SJCRH30 (cell line): Measurements from ENCODE around the gene RITA1. TPM values are rescaled to one million over a fixed set of nuclear protein-coding genes. Genes with fewer than 3 reads are reported as not detected.

Experiments used
- DNase-seq, 2 experiments: peaks; one replicate each; pipeline ENCODE4 v3.0.0-alpha.2; 2015 to 2020
- H3K27ac ChIP-seq: fragments of 250-450 bp; sonication (Bioruptor Pico); 2 replicates; pipeline ENCODE4 v1.5.1; 2020; ENCODE audit warnings: mild to moderate bottlenecking, moderate library complexity
- H3K27me3 ChIP-seq: fragments of 250-450 bp; sonication (Bioruptor Pico); 2 replicates; pipeline ENCODE4 v1.5.1; 2020; ENCODE audit warnings: mild to moderate bottlenecking, moderate library complexity
- H3K36me3 ChIP-seq: fragments of 250-450 bp; sonication (Bioruptor Pico); 2 replicates; pipeline ENCODE4 v1.5.1; 2020; ENCODE audit warnings: mild to moderate bottlenecking, moderate library complexity
- H3K4me1 ChIP-seq: fragments of 250-450 bp; sonication (Bioruptor Pico); 2 replicates; pipeline ENCODE4 v1.5.1; 2020; ENCODE audit warnings: mild to moderate bottlenecking, moderate library complexity
- H3K4me3 ChIP-seq: fragments of 250-450 bp; sonication (Bioruptor Pico); 2 replicates; pipeline ENCODE4 v1.5.1; 2020; ENCODE audit warnings: mild to moderate bottlenecking, moderate library complexity
- H3K9me3 ChIP-seq: fragments of 250-450 bp; sonication (Bioruptor Pico); replicated peaks from 2 replicates; pipeline ENCODE4 v1.5.1; 2020; ENCODE audit warnings: mild to moderate bottlenecking, moderate library complexity
- total RNA-seq: library from RNA; depleted of rRNA; stranded (reverse); fragments of >200 nt; shearing (Covaris generic); gene quantifications from 2 replicates; pipeline ENCODE4 v1.2.3, GENCODE V29; 2014

The RITA1 gene
- total RNA-seq, 1 experiment from 2014 or later, result 22.0 TPM

DNA sequence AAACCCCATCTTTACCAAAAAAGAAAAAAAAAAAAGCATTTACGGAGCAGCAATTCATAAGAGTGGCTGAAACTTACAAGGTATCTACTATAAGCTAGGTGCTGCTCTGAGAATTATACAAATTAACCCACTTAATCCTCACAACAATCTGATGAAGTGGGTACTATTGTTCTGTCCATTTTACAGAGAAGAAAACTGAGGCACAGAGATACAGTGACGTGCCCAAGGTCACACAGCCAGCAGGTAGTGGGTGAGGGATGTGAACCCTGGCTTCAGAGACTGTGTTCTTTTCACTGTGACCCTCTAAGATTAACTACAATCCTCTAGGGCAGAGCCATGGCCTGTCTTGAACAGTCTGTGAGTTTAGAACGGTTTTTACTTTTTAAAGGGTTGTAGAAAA, 3.5 kb upstream of the RITA1 start:
- peaks cover under 1% of the 10 kb centered on the region; the same call in 1 of the 2 replicates for H3K4me1 ChIP-seq
- DNase-seq, result no peak
- peaks cover 29% of the 10 kb centered on the region for H3K36me3 ChIP-seq
- H3K27me3 ChIP-seq, result no peaks in the 10 kb centered on the region
- no peaks in the 10 kb centered on the region for H3K9me3 ChIP-seq
- H3K4me3 ChIP-seq, result no peak overlapping the region
- H3K27ac ChIP-seq, result no peak overlapping the region

DNA sequence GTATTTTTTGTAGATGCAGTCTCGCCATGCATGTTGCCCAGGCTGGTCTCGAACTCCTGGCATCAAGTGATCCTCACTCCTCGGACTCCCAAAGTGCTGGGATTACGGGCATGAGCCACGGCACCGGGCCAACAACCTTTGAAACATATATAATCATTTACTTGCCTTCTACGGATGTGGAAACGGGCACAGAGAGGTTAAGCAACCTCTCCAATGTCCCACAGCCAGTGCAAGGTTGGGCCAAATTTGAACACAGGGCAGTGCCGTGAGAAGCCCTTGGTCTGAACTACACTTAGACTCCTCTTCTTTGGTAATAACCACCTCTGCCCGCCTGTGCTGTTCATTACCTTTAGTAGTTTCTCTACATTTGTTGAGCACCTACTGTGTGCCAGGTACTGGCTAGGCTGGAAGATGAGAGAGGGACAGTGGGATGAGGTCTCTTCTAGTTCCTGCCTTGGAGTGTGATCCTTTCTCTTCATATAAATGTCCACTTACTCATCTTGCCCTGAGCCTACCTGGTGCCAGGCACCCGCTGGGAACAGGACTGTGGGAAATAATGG, 2.4 kb upstream of the RITA1 start:
- no peaks in the 10 kb centered on the region for H3K9me3 ChIP-seq
- no peak for DNase-seq
- H3K4me3 ChIP-seq, result no peak overlapping the region
- peaks cover 20% of the 10 kb centered on the region for H3K36me3 ChIP-seq
- H3K4me1 ChIP-seq, result peaks cover 5% of the 10 kb centered on the region; the same call in 1 of the 2 replicates
- no peaks in the 10 kb centered on the region for H3K27me3 ChIP-seq
- no peak overlapping the region for H3K27ac ChIP-seq

DNA sequence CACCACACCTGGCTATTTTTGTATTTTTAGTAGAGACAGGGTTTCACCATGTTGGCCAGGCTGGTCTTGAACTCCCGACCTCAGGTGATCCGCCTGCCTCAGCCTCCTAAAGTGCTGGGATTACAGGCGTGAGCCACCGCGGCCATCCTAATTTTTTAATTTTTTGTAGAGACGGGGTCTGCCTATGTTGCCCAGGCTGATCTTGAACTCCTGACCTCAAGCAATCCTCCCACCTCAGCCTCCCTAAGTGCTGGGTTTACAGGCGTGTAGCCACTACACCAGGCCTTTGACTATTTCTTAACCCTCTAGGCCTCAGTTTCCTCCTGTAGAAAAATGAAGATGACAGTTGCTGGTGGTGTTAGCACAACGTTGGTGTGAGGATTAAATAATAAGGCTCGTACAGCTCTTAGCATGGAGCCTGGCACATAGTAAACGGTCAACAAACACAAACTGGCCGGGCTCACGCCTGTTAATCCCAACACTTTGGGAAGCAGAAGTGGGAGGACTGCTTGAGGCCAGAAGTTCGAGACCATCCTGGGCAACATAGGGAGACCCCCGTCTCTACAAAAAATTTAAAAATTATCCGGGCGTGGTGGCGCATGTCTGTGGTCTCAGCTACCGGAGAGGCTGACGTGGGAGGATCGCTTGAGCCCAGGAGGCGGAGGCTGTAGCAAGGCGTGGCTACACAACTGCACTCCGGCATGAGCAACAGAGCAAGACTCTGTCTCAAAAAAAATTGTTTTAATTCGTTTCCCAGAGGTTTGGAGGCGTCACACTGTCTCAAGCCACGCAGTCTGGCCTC, 1.2 kb upstream of the RITA1 start:
- H3K9me3 ChIP-seq, result no peaks in the 10 kb centered on the region
- peak overlapping the region; percentile 100 for H3K4me3 ChIP-seq
- no peak for DNase-seq
- peaks cover 12% of the 10 kb centered on the region for H3K36me3 ChIP-seq
- H3K27me3 ChIP-seq, result no peaks in the 10 kb centered on the region
- peaks cover 5% of the 10 kb centered on the region; the same call in 1 of the 2 replicates for H3K4me1 ChIP-seq
- peak overlapping the region; percentile 98 for H3K27ac ChIP-seq

- no peaks in the 10 kb centered on the region for H3K9me3 ChIP-seq
- H3K27ac ChIP-seq, result peak overlapping the region; percentile 98
- H3K36me3 ChIP-seq, result peaks cover 7% of the 10 kb centered on the region
- H3K4me1 ChIP-seq, result peaks cover 5% of the 10 kb centered on the region; the same call in 1 of the 2 replicates
- no peaks in the 10 kb centered on the region for H3K27me3 ChIP-seq
- H3K4me3 ChIP-seq, result peak overlapping the region; percentile 100
- DNase-seq, result peak; percentile 88 to 93
Observed at GRCh38 chr12:113184900-113185179, 681 bp upstream of the RITA1 start.

GRCh38 chr12:113186033-113186365, 478 bp downstream of the RITA1 start:
- peak overlapping the region; percentile 98 for H3K27ac ChIP-seq
- peaks cover 9% of the 10 kb centered on the region; the same call in 1 of the 2 replicates for H3K4me1 ChIP-seq
- no peaks in the 10 kb centered on the region for H3K27me3 ChIP-seq
- peaks cover 4% of the 10 kb centered on the region for H3K36me3 ChIP-seq
- DNase-seq, result no peak
- H3K9me3 ChIP-seq, result no peaks in the 10 kb centered on the region
- H3K4me3 ChIP-seq, result peak overlapping the region; percentile 100

DNA sequence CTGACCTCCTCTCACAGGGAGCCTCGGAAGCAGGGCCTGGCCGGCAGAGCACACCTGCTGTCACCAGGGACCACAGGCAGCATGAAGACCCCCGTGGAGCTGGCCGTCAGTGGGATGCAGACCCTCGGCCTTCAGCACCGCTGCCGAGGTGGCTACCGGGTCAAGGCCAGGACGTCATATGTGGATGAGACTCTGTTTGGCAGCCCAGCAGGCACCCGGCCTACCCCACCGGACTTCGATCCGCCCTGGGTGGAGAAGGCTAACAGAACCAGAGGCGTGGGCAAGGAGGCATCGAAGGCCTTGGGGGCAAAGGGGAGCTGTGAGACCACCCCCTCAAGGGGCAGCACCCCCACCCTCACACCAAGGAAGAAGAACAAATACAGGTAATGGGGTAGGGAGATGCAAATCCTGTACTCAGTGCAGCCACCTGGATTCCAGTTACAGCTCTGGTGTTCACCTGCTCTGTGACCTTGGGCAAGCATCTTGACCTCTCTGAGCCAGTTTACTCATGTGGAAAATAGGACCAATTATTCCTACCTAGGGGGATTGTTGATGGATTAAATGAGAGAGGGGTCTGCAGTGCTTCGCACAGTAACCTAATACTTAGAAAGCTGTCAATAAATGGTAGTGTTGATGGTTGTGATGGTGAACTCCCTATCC, 1.3 kb downstream of the RITA1 start:
- peaks cover 9% of the 10 kb centered on the region; the same call in 1 of the 2 replicates for H3K4me1 ChIP-seq
- no peak overlapping the region; the same call in 1 of the 2 replicates for H3K4me3 ChIP-seq
- peaks cover 7% of the 10 kb centered on the region for H3K36me3 ChIP-seq
- no peak for DNase-seq
- no peak overlapping the region for H3K27ac ChIP-seq
- no peaks in the 10 kb centered on the region for H3K9me3 ChIP-seq
- H3K27me3 ChIP-seq, result no peaks in the 10 kb centered on the region

DNA sequence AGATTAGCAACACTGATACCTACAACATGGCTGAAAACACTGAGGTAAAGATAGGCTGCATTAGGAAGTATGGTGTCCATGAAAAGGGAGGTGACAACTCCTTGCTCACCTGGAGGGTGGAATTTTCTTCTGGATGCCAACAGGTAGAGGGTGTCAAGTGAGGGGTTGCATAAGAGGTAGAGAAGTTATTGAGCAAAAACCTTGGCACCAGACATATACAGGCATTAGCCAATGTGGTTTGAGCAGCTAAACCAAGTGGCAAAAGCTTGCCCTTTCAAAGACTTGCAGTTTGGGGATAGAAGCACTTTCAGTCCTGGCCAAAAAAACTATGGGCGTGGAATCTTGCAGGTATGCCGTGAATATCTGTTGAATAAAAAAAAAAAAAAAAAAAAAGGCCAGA, 3.8 kb downstream of the RITA1 start:
- no peak for DNase-seq
- Histone ChIP-seq H3K4me3 (no peak overlapping the region), H3K9me3 (no peaks in the 10 kb centered on the region), H3K4me1 (peaks cover 21% of the 10 kb centered on the region), H3K36me3 (peaks cover 10% of the 10 kb centered on the region), H3K27ac (no peak overlapping the region), H3K27me3 (no peaks in the 10 kb centered on the region)

- H3K4me1 ChIP-seq, result peaks cover 33% of the 10 kb centered on the region
- peak; percentile 67 to 85 for DNase-seq
- H3K9me3 ChIP-seq, result no peaks in the 10 kb centered on the region
- H3K27me3 ChIP-seq, result no peaks in the 10 kb centered on the region
- no peak overlapping the region for H3K27ac ChIP-seq
- H3K36me3 ChIP-seq, result peaks cover 10% of the 10 kb centered on the region
- H3K4me3 ChIP-seq, result no peak overlapping the region
Observed at GRCh38 chr12:113190761-113191160, 5.2 kb downstream of the RITA1 start.

GRCh38 chr12:113191227-113191626, 5.7 kb downstream of the RITA1 start:
- Histone ChIP-seq H3K36me3 (peaks cover 10% of the 10 kb centered on the region), H3K27me3 (no peaks in the 10 kb centered on the region), H3K4me3 (no peak overlapping the region), H3K4me1 (peaks cover 38% of the 10 kb centered on the region), H3K27ac (no peak overlapping the region), H3K9me3 (no peaks in the 10 kb centered on the region)
- no peak for DNase-seq

DNA sequence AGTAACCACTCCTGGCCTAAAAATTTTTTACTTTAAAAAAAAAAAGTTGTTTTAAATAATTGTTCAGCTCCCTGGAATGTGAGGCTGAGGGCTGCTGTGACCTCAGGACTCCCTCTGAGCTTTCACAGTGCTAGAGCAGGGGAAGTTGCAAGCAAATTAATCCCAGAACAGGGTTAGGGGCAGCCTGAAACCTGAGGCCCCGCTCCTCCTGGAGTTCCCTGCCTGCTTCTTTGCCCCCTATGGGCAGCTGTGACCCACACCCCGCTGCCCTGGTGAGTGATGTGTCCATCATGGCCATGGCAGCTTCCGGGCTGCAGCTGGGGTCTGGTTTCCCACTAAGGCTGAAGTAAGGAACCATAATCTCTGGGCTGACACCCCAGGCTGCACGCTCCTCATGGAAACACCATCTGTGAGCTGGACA, 9.5 kb downstream of the RITA1 start:
- Histone ChIP-seq H3K4me1 (peaks cover 33% of the 10 kb centered on the region), H3K9me3 (no peaks in the 10 kb centered on the region), H3K36me3 (peaks cover 6% of the 10 kb centered on the region; the same call in 1 of the 2 replicates), H3K27me3 (no peaks in the 10 kb centered on the region), H3K4me3 (no peak overlapping the region), H3K27ac (peak overlapping the region; percentile 39)
- DNase-seq, result peak; percentile 65 to 73

- Histone ChIP-seq H3K27me3 (no peaks in the 10 kb centered on the region), H3K4me1 (peaks cover 31% of the 10 kb centered on the region), H3K27ac (peak overlapping the region; percentile 39; the same call in 1 of the 2 replicates), H3K36me3 (peaks cover 6% of the 10 kb centered on the region; the same call in 1 of the 2 replicates), H3K9me3 (no peaks in the 10 kb centered on the region), H3K4me3 (no peak overlapping the region)
- DNase-seq, result no peak
Observed at GRCh38 chr12:113195598-113195997, 10.1 kb downstream of the RITA1 start.

- Histone ChIP-seq H3K27me3 (no peaks in the 10 kb centered on the region), H3K9me3 (no peaks in the 10 kb centered on the region), H3K4me3 (no peak overlapping the region), H3K4me1 (peaks cover 29% of the 10 kb centered on the region), H3K27ac (no peak overlapping the region), H3K36me3 (peaks cover 5% of the 10 kb centered on the region; the same call in 1 of the 2 replicates)
- no peak for DNase-seq
Observed at GRCh38 chr12:113196582-113196981, 11.1 kb downstream of the RITA1 start.

DNA sequence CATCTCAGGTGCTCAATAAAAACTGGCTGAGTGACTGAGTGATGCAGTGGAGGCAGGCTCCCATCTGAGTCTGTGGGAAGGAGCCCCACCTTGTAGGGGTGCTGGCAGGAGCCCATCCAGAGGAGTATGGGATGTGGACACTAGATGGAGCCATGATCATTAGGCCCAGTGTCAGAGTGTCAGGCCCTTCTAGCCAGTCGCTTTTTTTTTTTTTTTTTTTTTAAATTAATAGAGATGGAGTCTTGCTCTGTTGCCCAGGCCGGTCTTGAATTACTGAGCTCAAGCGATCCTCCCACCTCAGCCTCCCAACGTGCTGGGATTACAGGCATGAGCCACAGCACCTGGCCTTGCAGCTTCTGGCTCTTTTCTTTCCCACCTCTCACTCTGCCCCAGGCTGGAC, 11.5 kb downstream of the RITA1 start:
- H3K9me3 ChIP-seq, result no peaks in the 10 kb centered on the region
- no peak overlapping the region for H3K27ac ChIP-seq
- peaks cover under 1% of the 10 kb centered on the region; the same call in 1 of the 2 replicates for H3K36me3 ChIP-seq
- H3K4me1 ChIP-seq, result peaks cover 29% of the 10 kb centered on the region
- H3K27me3 ChIP-seq, result no peaks in the 10 kb centered on the region
- peak; percentile 61 to 84 for DNase-seq
- H3K4me3 ChIP-seq, result no peak overlapping the region

DNA sequence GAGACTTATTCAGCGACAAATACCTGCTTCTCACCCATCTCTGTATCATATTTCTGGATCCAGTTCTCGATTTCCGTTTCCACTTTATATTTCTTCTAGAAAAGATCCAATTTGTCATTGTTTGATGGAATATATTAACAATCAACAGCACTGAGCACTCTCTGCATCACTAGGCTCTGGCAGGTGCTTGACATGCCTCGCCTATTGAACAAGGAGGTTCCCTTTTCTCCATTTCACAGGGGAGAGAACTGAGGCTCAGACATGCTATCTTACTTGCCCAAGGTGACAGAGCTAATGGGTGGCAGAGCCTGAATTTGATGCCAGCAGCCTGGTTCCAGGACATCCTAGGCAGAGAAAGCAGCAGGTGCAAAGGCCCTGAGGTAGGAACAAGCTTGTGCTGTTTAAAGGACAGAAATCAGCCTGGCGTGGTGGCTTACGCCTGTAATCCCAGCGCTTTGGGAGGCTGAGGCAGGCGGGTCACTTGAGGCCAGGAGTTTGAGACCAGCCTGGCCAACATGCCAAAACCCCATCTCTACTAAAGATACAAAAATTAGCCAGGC, 12.1 kb downstream of the RITA1 start:
- no peaks in the 10 kb centered on the region for H3K9me3 ChIP-seq
- no peaks in the 10 kb centered on the region for H3K27me3 ChIP-seq
- H3K36me3 ChIP-seq, result no peaks in the 10 kb centered on the region
- H3K27ac ChIP-seq, result no peak overlapping the region
- no peak overlapping the region for H3K4me3 ChIP-seq
- H3K4me1 ChIP-seq, result peaks cover 29% of the 10 kb centered on the region
- DNase-seq, result no peak

- H3K4me3 ChIP-seq, result no peak overlapping the region
- no peaks in the 10 kb centered on the region for H3K9me3 ChIP-seq
- no peak overlapping the region for H3K27ac ChIP-seq
- H3K27me3 ChIP-seq, result no peaks in the 10 kb centered on the region
- DNase-seq, result no peak
- H3K36me3 ChIP-seq, result no peaks in the 10 kb centered on the region
- peaks cover 27% of the 10 kb centered on the region for H3K4me1 ChIP-seq
Observed at GRCh38 chr12:113198296-113198695, 12.8 kb downstream of the RITA1 start.
